GM19193 (cell line): ENCODE results near the gene TMEM30A.

Experiments
- POLR2A ChIP-seq: IDR thresholded peaks from 4 replicates; pipeline ENCODE4 v1.6.1; 2011; ENCODE audit not compliant: insufficient read depth, insufficient read length; ENCODE audit errors: extremely low read depth

The TMEM30A gene

DNA sequence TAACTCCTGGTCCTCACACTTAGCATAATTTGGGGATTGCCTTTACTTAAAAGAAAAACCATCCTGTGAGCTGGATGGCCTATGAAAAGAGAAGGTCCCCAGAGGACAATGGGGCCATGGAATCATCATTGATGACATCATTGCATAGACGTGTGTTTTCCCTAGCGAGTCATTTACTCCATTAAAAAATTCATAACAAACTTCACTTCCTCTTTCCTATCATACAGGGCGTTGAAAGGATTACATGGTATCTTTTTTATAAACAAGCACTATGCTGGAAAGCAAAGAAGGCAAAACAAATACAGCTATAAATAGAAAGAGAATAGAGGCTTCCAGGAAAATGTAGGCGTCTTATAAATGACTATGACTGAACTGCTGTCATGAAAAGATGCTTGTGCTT is 67.4 kb downstream of the TMEM30A start:
- no peak for TF ChIP-seq POLR2A

DNA sequence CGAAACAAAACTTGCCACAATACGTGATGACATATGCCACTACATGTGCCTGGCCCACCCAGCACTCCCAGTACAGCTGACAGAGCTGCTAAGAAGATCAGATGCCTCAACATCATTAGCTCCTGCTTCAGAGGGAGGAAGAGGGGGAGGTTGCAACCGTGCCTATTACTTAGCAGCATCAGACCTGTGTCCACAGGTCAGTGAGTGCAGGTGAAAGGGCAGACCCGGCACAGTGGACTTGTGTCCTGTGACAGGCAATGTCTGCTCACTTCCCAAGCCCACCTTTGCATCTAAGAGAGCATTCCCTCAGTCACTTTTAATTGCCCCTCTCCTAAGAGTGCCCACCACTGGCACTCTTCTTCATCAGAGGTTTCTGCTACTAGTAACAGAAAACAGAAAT is 69.3 kb downstream of the TMEM30A start:
- TF ChIP-seq POLR2A: no peak

DNA sequence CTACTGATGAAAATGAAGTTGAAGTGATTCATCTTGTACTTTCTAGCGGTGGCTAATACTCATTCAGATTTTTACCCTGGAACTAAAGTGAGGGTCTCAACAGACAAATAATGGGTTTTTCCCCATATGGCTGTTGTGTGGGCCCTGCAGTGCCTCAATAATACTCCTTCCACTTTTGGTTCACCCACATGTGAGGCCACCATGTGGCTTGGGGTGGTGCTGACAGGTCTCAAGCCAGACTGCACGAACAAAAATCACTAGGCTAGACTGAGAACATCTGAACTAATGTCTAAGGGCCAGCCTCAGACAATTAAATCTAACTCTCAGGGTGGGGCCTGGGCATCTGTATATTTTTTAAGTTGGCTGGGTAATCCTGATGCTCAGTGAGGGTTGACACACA is 70.9 kb downstream of the TMEM30A start:
- no peak for TF ChIP-seq POLR2A

DNA sequence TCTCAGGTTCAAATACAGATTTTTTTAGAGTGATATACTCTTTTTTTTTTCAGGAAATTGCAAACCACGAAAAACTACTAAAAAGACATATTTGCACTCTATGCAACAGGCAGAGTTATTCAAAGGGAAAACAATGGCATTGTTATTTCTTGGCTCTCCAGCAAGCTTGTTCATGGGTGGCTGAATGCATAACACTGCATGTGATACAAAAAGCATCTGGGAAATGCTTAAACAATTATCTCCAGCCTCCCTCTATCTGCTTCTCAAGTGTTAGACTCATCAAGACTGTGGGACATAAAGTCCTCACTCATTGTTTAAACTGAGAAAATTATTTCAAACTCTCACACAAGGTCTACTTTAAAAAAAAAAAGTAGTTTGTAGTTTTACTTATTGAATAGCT is 71.5 kb downstream of the TMEM30A start:
- TF ChIP-seq POLR2A: no peak

DNA sequence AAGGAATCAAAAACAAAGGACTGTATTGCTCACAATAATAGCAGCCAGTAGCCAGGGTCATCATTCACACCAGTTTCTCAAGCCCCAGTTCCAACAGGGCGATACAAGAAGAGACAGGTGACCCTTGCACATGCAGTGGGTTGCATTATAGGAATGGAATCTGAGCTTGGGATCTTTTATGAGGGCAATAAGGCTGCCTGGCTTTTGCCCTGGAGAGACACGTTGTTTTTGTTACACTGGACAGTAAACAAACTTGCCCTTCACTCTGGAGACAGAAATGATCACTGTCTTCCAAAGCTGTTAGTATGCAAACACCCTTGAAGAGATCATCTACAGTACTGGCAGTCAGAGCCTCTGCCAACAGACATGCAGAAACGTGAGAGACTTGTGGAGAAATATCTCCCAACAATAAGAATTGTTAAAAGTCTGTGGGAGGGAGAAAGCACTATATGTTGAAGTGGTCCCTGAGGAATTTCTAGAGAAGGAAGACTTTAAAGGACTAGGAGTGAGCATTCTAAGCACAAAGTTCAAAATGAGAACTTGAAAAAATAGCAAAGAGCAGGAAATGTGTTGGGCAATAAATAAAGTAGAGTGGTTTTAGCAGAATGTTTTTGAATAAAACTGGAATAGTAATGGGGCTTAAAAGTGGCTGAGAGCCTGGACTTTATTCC is 72.5 kb downstream of the TMEM30A start:
- no peak for TF ChIP-seq POLR2A

DNA sequence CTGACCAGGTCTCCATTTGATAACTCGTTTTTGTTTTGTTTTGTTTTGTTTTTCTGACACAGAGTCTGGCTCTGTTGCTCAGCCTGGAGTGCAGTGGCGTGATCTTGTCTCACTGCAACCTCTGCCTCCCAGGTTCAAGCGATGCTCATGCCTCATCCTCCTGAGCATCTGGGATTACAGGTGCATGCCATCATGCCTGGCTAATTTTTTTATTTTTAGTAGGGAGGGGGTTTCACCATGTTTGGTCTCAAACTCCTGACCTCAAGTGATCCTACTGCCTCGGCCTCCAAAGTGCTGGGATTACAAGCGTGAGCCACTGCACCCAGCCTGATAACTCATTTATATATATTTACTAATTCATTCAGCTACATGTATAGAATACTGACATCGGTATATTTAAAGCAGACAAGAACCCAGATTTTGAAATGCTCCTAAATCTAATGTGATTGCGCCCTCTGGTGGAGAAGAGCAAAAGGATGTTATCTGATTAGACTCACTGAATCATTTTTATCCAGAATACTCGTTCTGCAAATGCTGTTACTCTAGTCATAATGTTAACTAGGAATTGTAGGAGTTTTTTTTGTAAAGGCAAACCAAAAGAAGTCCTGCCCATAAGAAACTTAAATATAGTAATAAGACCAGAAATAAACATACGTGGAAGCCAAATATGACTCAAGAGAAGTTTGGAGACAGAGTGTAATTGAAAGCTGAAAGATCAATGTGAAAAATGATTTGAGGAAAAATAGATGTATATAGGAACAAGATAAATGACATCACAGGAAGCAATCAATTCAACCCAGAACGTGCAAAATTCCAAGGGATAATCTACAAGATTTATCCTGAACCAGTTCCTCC is 73.5 kb downstream of the TMEM30A start:
- no peak for TF ChIP-seq POLR2A

DNA sequence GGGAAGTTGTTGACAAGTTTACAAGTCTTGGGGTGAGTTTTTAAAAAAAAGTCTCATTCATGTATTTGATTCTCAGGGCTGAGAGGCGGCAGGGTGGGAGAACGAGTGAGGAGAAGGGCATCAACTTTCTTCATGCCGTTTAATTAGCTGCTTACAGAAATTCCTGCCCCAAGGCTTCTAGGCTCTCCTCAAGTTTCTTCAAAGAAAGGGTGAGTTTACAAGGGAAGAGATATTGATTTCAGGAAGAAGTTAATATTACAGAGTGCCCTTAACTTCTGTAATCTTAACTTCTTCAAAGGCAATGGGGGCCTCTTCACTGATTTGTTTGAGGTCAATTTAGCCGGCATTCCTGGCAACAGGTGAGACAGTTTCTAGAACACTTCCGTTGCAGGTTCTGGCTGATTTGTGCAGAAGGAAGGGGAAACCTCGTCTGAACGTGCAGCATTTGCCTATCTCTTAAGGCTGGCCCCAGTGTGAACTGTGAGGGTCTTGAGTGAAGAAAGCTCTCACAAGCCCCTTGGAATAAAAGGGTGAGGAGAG is 75.3 kb downstream of the TMEM30A start:
- no peak for TF ChIP-seq POLR2A

DNA sequence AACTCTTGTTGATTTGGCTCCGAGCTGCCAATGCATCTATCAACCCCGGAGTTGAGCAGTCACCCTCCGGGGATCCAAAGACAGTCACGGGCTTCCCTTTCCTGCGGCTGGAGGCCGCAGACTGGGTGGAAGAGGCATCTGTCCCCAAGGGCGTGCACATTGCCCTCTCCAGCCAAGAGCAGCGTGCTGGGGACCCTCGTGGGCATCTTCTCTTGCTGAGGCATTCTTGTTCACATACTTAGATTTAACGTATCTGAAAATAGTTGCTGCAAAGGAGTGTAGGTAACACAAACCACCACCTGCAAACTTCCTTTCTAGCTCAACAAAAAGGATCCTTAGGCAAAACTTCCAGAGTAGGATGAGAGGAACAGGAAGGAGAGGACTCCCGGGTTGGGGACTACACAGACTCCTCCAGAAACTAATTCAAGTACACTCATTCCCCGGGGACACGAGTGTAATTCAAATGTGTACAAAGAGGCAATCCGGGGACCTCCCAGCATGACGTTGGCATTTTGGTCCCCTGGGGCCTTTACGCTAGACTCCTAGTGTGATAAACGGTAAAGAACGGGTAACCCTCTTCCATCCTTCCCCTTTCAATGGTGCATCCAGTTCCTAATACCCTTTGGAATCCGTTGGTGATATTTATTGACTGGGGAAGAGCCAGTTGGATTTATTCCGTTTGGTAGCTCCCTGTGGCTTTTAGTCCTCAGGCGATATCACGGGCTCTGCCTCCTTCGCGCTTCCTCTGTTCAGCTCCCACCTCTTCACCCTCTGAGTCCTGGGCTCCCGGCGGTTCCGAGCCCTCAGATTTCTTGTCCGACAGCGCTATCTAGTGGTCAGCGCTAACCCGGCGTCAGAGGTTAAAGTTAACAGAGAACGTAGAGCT is 76.1 kb downstream of the TMEM30A start:
- TF ChIP-seq POLR2A: no peak

DNA sequence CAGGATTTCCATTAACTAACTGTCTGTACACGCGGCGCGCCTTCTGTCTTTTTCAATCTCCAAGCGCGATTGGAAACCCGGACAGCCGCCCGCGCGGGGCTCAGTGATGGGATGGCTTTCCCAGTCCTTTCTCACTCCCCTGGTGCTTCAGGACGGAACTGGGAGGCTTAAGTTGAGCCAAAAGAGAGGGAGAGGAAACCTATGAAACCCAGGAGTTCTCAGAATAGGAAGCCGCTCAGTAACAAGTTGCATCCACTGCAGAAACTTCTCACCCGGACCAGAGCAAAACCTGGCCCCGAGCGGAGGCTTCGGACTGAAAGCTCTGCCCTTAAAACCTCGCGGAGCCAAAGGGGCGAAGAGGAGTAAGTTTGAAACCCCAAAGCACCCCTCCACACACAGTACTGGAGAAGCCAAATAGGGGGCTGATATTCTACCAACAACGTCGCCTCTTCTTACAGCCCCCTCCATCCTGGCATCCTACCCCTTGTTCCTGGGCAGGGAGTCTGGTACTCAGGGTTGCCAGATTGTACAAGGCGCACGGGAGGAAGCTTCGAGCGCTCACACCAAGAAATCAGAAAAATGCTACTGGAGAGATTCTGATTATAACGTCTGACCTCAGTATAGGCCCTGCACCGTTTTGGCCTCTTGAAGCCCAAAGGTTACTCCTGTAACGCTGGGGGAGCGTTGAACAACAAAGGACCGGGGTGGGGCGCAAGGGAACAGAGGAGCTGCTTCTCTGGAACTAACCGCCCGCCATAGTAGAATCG is 77.8 kb downstream of the TMEM30A start:
- TF ChIP-seq POLR2A: no peak

DNA sequence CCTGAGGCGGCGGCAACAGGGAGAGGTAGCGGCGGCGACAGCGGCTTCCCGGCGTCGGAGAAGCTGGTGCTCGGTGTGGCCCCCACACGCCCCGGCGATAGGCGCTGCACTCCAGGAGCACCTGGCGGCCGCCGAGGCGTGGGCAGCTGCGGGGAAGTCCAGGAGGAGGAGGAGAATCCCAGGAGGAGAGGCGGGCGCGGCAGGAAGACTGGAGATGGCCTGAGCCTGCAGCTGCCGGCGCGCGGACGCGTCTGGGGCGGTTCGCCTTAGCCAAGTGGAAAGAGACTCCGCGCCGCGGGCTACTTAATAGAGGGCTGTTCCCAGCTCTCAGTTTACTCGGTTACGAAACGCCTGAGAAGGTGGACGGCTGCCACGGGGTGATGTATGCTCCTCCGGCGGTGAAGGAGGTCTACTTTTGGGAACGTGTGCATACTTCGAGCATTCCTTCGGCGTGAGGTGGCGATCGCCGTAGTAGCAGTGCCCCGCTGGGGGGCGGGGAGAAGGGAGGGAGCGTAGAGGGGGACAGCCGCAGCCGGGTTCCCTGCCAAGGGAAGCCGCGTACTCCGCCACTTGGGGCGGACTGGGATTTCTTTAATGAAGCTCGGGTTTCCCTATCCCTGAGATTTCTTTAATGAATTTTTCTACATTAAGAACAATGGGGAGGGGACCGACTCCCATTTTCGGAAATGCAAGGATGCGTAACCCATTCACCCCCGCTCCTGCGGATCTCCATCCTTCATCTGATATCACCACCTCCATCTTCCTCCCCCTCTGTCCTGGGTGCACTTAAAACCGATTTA is 78.6 kb downstream of the TMEM30A start, which contains the start of gene COL12A1:
COL12A1 (minus strand) TSS at position 278 of the 800 bp plus-strand sequence. CDS start 3,261 bp downstream, outside the sequence.
- TF ChIP-seq POLR2A: no peak

DNA sequence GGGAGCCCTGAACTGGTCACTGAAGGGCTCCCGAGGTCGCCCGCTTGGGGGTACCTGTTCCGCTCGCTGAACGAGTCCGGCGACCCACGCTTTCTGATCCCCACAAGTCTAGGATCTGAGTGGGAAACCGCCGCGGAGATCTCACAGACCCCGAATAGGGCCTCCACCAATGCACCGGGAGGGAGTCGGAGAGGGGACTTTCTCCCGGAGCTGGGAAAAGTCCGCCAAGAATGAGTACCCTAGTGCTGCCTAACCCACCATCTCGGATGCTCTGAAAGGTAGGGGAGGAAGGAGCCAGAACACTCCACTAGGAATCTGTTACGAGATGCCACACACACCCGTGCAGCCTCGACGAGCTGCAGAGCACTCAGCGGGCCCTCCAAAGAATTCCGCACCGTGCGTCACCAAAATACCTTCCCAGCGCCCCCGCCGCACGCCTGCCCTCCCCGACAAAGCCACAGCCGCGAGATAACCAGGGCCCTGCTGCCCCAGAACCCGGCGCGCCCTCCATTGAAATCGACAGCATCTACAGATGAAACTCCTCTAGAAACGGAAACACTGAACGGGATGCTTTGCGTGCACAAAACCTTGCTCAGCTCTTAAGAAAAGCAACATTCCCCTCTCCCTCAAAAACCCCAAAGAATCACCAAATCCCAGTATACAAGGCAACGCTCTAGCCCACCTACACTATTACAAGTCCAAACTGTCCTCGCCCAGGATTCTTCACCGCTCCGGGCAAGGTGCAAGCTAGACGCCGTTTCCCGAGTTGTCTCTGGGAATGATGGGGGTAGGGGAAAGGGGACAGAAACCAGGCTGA is 79.4 kb downstream of the TMEM30A start:
- TF ChIP-seq POLR2A: no peak

DNA sequence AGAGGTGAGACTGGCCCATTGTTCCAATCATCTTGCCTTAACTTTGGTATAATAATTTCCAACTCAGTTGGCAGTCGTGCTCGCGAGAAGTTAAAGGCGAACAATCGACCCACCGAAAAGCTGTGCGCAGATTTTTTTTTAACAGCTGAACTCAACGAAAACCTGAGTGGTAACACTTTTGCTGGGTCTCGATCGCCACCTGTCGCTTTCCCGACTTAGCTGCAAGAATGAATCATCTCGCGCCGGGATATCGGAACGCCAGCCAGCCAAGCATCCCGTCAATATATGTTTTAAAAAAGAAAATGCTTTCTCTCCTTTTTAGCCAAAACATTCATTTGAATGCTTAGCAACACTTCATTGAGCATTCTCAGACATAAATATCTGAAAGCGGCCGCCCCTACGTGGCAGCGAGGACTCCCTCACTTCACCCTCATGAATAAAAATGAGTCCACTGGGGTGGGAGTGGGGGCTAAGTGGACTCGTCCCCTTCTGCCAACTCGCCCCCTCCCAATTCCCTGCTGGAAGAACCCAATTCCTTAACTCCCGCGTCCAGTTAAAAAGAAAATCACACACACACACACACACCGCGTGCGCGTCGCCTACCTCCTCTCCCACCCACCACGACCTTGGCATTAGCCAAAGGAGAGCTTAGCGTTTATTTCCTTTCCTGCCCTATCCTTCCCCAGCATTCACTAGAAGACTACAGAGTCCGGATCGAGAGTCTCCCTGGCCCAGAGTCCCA is 80.2 kb downstream of the TMEM30A start:
- no peak for TF ChIP-seq POLR2A
